ENCODE results near the gene PLCL2. TPM values are rescaled to one million over a fixed set of nuclear protein-coding genes. Genes with fewer than 3 reads are reported as not detected.

The PLCL2 gene
- total and polyA plus RNA-seq, 10 of the 15 experiments (the other 5 are each of a cell fraction or from before 2014, with no cell fraction given) = 7.5 to 37.3 (median 21.7) TPM

DNA sequence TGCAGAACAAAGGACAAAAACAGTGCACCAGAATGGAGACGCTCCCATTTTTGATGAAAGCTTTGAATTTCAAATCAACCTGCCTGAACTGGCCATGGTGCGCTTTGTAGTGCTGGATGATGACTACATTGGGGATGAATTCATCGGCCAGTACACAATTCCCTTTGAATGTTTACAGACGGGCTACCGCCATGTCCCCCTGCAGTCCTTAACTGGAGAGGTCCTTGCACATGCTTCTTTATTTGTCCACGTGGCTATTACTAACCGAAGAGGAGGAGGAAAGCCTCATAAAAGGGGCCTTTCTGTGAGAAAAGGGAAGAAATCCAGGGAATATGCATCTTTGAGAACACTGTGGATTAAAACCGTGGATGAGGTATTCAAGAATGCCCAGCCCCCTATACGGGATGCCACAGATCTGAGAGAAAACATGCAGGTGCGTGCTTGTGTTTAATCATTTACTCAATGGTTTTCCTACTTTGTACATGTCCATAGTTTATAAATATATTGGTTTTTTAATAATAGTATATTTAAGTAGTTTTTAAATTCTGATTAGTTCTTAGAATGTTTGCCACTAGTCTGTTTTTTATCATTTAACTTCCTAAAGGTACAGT lies 127.1 kb downstream of the PLCL2 start:
- ChIA-PET CTCF (interaction anchor here (1.1 to 1.2 kb wide), 2 partner anchors 14 to 127 kb away, joined by 3 read pairs; partner anchors contain the start of gene PLCL2), SMC1A (ENCODE audit: uncharacterized antibody, unreplicated experiment) (no interaction called here), RAD21 (ENCODE audit: unreplicated experiment) (no interaction called here), POLR2A (no interaction called here)
- H3K27me3 ChIP-seq (replicated peaks in 1 of 2; ENCODE audit: control insufficient read depth in 2 of 2, insufficient read depth in 2 of 2, low read length in 1 of 2) = no peaks in the 10 kb centered on the region
- FAIRE-seq (no peak), ATAC-seq (no peak), DNase-seq (ENCODE audit: low read depth, low spot score) (no peak)
- no peak overlapping the region for H2AFZ ChIP-seq (ENCODE audit: control insufficient read depth, low read depth, low read length)
- H3K27ac ChIP-seq (ENCODE audit: control insufficient read depth, insufficient read depth) = no peak overlapping the region
- no peak overlapping the region for H3K4me3 ChIP-seq
- no peaks in the 10 kb centered on the region for H3K9me3 ChIP-seq (replicated peaks; ENCODE audit: control insufficient read depth, insufficient read depth, low read length)
- H3K4me1 ChIP-seq (ENCODE audit: control insufficient read depth, insufficient read depth, low read length) = peaks cover 16% of the 10 kb centered on the region
- BruUV-seq (replicated peaks) = no TSS peak
- H3K4me2 ChIP-seq (ENCODE audit: control insufficient read depth, insufficient read depth) = no peak overlapping the region
- H4K20me1 ChIP-seq (ENCODE audit: control insufficient read depth, insufficient read depth) = no peaks in the 10 kb centered on the region
- 96% methylated on average over 10 of the region's 10 CpGs for WGBS (ENCODE audit: insufficient coverage, insufficient replicate concordance, low lambda C conversion rate, missing lambda C conversion rate)
- intact Hi-C loops (cut with micrococcal nuclease; ENCODE audit: unreplicated experiment) (no loop called here), in situ Hi-C loops (cut with MboI) (no loop called here)
- H3K36me3 ChIP-seq (ENCODE audit: control insufficient read depth in 2 of 2, insufficient read depth in 2 of 2, low read length in 1 of 2) = peaks cover 8 to 29% of the 10 kb centered on the region in 2 experiments
- H3K9ac ChIP-seq (ENCODE audit: control insufficient read depth, insufficient read depth, low read length) = no peak overlapping the region
- H3K79me2 ChIP-seq (ENCODE audit: control insufficient read depth, insufficient read depth, low read length) = peaks cover 16% of the 10 kb centered on the region
- TF ChIP-seq SRF (IDR thresholded peaks at IDR 0.05; ENCODE audit: low read depth in 2 of 2, low read length in 2 of 2) = no peak
- TF ChIP-seq TCF7 (IDR thresholded peaks at IDR 0.05; ENCODE audit: borderline replicate concordance) = no peak
- no peak for TF ChIP-seq NFIC (IDR thresholded peaks at IDR 0.05; ENCODE audit: low read depth, low read length)
- no peak for TF ChIP-seq HCFC1 (IDR thresholded peaks at IDR 0.05; ENCODE audit: low read length)
- TF ChIP-seq, protein P1, sequence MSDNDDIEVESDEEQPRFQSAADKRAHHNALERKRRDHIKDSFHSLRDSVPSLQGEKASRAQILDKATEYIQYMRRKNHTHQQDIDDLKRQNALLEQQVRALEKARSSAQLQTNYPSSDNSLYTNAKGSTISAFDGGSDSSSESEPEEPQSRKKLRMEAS (IDR thresholded peaks at IDR 0.05; ENCODE audit: low read depth, low read length) = no peak
- TF ChIP-seq, protein P2, sequence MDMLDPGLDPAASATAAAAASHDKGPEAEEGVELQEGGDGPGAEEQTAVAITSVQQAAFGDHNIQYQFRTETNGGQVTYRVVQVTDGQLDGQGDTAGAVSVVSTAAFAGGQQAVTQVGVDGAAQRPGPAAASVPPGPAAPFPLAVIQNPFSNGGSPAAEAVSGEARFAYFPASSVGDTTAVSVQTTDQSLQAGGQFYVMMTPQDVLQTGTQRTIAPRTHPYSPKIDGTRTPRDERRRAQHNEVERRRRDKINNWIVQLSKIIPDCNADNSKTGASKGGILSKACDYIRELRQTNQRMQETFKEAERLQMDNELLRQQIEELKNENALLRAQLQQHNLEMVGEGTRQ (IDR thresholded peaks at IDR 0.05; ENCODE audit: borderline replicate concordance, low read depth, low read length) = no peak
- TF ChIP-seq, protein P3, sequence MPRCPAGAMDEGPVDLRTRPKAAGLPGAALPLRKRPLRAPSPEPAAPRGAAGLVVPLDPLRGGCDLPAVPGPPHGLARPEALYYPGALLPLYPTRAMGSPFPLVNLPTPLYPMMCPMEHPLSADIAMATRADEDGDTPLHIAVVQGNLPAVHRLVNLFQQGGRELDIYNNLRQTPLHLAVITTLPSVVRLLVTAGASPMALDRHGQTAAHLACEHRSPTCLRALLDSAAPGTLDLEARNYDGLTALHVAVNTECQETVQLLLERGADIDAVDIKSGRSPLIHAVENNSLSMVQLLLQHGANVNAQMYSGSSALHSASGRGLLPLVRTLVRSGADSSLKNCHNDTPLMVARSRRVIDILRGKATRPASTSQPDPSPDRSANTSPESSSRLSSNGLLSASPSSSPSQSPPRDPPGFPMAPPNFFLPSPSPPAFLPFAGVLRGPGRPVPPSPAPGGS (IDR thresholded peaks at IDR 0.05; ENCODE audit: borderline replicate concordance, insufficient read depth, low read depth, low read length, poor library complexity, severe bottlenecking) = no peak
- TF ChIP-seq RB1 (IDR thresholded peaks at IDR 0.05; ENCODE audit: borderline replicate concordance) = no peak
- no peak for TF ChIP-seq TAF1 (IDR thresholded peaks at IDR 0.05; ENCODE audit: borderline replicate concordance, low read depth, low read length)
- TF ChIP-seq, protein P4, sequence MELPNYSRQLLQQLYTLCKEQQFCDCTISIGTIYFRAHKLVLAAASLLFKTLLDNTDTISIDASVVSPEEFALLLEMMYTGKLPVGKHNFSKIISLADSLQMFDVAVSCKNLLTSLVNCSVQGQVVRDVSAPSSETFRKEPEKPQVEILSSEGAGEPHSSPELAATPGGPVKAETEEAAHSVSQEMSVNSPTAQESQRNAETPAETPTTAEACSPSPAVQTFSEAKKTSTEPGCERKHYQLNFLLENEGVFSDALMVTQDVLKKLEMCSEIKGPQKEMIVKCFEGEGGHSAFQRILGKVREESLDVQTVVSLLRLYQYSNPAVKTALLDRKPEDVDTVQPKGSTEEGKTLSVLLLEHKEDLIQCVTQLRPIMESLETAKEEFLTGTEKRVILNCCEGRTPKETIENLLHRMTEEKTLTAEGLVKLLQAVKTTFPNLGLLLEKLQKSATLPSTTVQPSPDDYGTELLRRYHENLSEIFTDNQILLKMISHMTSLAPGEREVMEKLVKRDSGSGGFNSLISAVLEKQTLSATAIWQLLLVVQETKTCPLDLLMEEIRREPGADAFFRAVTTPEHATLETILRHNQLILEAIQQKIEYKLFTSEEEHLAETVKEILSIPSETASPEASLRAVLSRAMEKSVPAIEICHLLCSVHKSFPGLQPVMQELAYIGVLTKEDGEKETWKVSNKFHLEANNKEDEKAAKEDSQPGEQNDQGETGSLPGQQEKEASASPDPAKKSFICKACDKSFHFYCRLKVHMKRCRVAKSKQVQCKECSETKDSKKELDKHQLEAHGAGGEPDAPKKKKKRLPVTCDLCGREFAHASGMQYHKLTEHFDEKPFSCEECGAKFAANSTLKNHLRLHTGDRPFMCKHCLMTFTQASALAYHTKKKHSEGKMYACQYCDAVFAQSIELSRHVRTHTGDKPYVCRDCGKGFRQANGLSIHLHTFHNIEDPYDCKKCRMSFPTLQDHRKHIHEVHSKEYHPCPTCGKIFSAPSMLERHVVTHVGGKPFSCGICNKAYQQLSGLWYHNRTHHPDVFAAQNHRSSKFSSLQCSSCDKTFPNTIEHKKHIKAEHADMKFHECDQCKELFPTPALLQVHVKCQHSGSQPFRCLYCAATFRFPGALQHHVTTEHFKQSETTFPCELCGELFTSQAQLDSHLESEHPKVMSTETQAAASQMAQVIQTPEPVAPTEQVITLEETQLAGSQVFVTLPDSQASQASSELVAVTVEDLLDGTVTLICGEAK (IDR thresholded peaks at IDR 0.05; ENCODE audit: borderline replicate concordance) = no peak
- no peak for TF ChIP-seq SIN3A (IDR thresholded peaks at IDR 0.05; ENCODE audit: low read depth, low read length)
- no peak for TF ChIP-seq CBFB (IDR thresholded peaks at IDR 0.05; ENCODE audit: low read depth)
- no peak for TF ChIP-seq RBBP5 (conservative IDR thresholded peaks at IDR 0.05)
- TF ChIP-seq, protein P5, sequence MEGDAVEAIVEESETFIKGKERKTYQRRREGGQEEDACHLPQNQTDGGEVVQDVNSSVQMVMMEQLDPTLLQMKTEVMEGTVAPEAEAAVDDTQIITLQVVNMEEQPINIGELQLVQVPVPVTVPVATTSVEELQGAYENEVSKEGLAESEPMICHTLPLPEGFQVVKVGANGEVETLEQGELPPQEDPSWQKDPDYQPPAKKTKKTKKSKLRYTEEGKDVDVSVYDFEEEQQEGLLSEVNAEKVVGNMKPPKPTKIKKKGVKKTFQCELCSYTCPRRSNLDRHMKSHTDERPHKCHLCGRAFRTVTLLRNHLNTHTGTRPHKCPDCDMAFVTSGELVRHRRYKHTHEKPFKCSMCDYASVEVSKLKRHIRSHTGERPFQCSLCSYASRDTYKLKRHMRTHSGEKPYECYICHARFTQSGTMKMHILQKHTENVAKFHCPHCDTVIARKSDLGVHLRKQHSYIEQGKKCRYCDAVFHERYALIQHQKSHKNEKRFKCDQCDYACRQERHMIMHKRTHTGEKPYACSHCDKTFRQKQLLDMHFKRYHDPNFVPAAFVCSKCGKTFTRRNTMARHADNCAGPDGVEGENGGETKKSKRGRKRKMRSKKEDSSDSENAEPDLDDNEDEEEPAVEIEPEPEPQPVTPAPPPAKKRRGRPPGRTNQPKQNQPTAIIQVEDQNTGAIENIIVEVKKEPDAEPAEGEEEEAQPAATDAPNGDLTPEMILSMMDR (IDR thresholded peaks at IDR 0.05 in 2 of 3, conservative IDR thresholded peaks at IDR 0.05 in 1 of 3; ENCODE audit: control insufficient read depth in 2 of 3, extremely low read depth in 1 of 3, insufficient read depth in 1 of 3, low read depth in 3 of 3, low read length in 3 of 3) = no peak
- no peak for TF ChIP-seq TBL1XR1 (IDR thresholded peaks at IDR 0.05; ENCODE audit: low read depth, low read length)
- no peak for TF ChIP-seq SPI1 (IDR thresholded peaks at IDR 0.05; ENCODE audit: borderline replicate concordance, insufficient read depth, low read depth, low read length)

All from GM12878 (cell line).